ENCODE measurements around the gene GNB1. TPM values are rescaled to one million over a fixed set of nuclear protein-coding genes. Genes with fewer than 3 reads are reported as not detected.
A peak's percentile ranks its signal among the peaks of the same experiment; 100 is the strongest.

The GNB1 gene
- total RNA-seq, 1 donor, result 88.7 TPM

- H2AFZ ChIP-seq (ENCODE audit: low read length), result no peak overlapping the region
- DNase-seq (ENCODE audit: insufficient read length, low spot score, missing footprints), result no peak
- peaks cover 80% of the 10 kb centered on the region for H4K20me1 ChIP-seq (ENCODE audit: insufficient read depth, low read length)
- H3K9me3 ChIP-seq (ENCODE audit: low read depth, low read length), result no peaks in the 10 kb centered on the region
- H3K4me1 ChIP-seq (ENCODE audit: insufficient read depth, low read length), result peaks cover 9% of the 10 kb centered on the region
- H3K27me3 ChIP-seq (ENCODE audit: insufficient read depth, low read length), result no peaks in the 10 kb centered on the region
- H3K27ac ChIP-seq (ENCODE audit: low read depth, low read length), result peak overlapping the region; percentile 15
- TF ChIP-seq CTCF (IDR thresholded peaks at IDR 0.05; ENCODE audit: extremely low read depth, low read depth, low read length), result no peak
- no peak overlapping the region for H3K4me3 ChIP-seq (ENCODE audit: insufficient read depth, low read length)
- H3K36me3 ChIP-seq (ENCODE audit: insufficient read depth, low read length), result peaks cover 3% of the 10 kb centered on the region
- peaks cover 95% of the 10 kb centered on the region for H3K79me2 ChIP-seq (ENCODE audit: insufficient read depth, low read length)
- no peak overlapping the region for H3K4me2 ChIP-seq (ENCODE audit: insufficient read depth, low read length)
These were observed 10.1 kb downstream of the GNB1 start for GRCh38 chr1:1880617-1881312.

GRCh38 chr1:1879942-1880341 lies 10.9 kb downstream of the GNB1 start:
- Histone ChIP-seq H3K36me3 (ENCODE audit: insufficient read depth, low read length) (peaks cover 8% of the 10 kb centered on the region), H3K4me3 (ENCODE audit: insufficient read depth, low read length) (no peak overlapping the region), H3K9me3 (ENCODE audit: low read depth, low read length) (no peaks in the 10 kb centered on the region), H3K4me1 (ENCODE audit: insufficient read depth, low read length) (peaks cover 9% of the 10 kb centered on the region), H3K79me2 (ENCODE audit: insufficient read depth, low read length) (peaks cover 97% of the 10 kb centered on the region), H4K20me1 (ENCODE audit: insufficient read depth, low read length) (peaks cover 86% of the 10 kb centered on the region), H3K27ac (ENCODE audit: low read depth, low read length) (no peak overlapping the region), H3K27me3 (ENCODE audit: insufficient read depth, low read length) (no peaks in the 10 kb centered on the region), H3K4me2 (ENCODE audit: insufficient read depth, low read length) (no peak overlapping the region), H2AFZ (ENCODE audit: low read length) (no peak overlapping the region)
- no peak for TF ChIP-seq CTCF (IDR thresholded peaks at IDR 0.05; ENCODE audit: extremely low read depth, low read depth, low read length)
- DNase-seq (ENCODE audit: insufficient read length, low spot score, missing footprints), result no peak

GRCh38 chr1:1877865-1878436 lies 12.9 kb downstream of the GNB1 start:
- no peak for TF ChIP-seq CTCF (IDR thresholded peaks at IDR 0.05; ENCODE audit: extremely low read depth, low read depth, low read length)
- H3K4me2 ChIP-seq (ENCODE audit: insufficient read depth, low read length), result no peak overlapping the region
- peaks cover 98% of the 10 kb centered on the region for H3K79me2 ChIP-seq (ENCODE audit: insufficient read depth, low read length)
- peaks cover 88% of the 10 kb centered on the region for H4K20me1 ChIP-seq (ENCODE audit: insufficient read depth, low read length)
- no peak overlapping the region for H2AFZ ChIP-seq (ENCODE audit: low read length)
- H3K36me3 ChIP-seq (ENCODE audit: insufficient read depth, low read length), result peaks cover 10% of the 10 kb centered on the region
- H3K27ac ChIP-seq (ENCODE audit: low read depth, low read length), result no peak overlapping the region
- no peak overlapping the region for H3K4me3 ChIP-seq (ENCODE audit: insufficient read depth, low read length)
- peaks cover 6% of the 10 kb centered on the region for H3K4me1 ChIP-seq (ENCODE audit: insufficient read depth, low read length)
- DNase-seq (ENCODE audit: insufficient read length, low spot score, missing footprints), result peak; percentile 36
- no peaks in the 10 kb centered on the region for H3K27me3 ChIP-seq (ENCODE audit: insufficient read depth, low read length)
- H3K9me3 ChIP-seq (ENCODE audit: low read depth, low read length), result no peaks in the 10 kb centered on the region

- Histone ChIP-seq H3K9me3 (ENCODE audit: low read depth, low read length) (no peaks in the 10 kb centered on the region), H3K4me3 (ENCODE audit: insufficient read depth, low read length) (no peak overlapping the region), H3K27me3 (ENCODE audit: insufficient read depth, low read length) (no peaks in the 10 kb centered on the region), H3K27ac (ENCODE audit: low read depth, low read length) (no peak overlapping the region), H3K36me3 (ENCODE audit: insufficient read depth, low read length) (peaks cover 13% of the 10 kb centered on the region), H3K4me2 (ENCODE audit: insufficient read depth, low read length) (no peak overlapping the region), H3K79me2 (ENCODE audit: insufficient read depth, low read length) (peaks cover 98% of the 10 kb centered on the region), H4K20me1 (ENCODE audit: insufficient read depth, low read length) (peaks cover 89% of the 10 kb centered on the region), H3K4me1 (ENCODE audit: insufficient read depth, low read length) (peaks cover 6% of the 10 kb centered on the region), H2AFZ (ENCODE audit: low read length) (no peak overlapping the region)
- no peak for TF ChIP-seq CTCF (IDR thresholded peaks at IDR 0.05; ENCODE audit: extremely low read depth, low read depth, low read length)
- DNase-seq (ENCODE audit: insufficient read length, low spot score, missing footprints), result peak; percentile 78
These were observed 14.5 kb downstream of the GNB1 start for GRCh38 chr1:1876335-1876930.
